ENCODE data around the gene AQP12A. TPM values are rescaled to one million over a fixed set of nuclear protein-coding genes. Genes with fewer than 3 reads are reported as not detected.

AQP12A gene
- polyA plus RNA-seq, 1 donor (not counting 4 experiments of a cell fraction or from before 2014, with no cell fraction given), result not detected

- no peaks in the 10 kb centered on the region for H3K4me1 ChIP-seq (ENCODE audit: control insufficient read depth, extremely low read depth, insufficient read depth, low read length)
- no peaks in the 10 kb centered on the region for H3K9me3 ChIP-seq (ENCODE audit: control insufficient read depth, low read depth, low read length)
- H3K9ac ChIP-seq (ENCODE audit: control insufficient read depth, extremely low read depth, insufficient read depth, low read length), result no peak overlapping the region
- dilution Hi-C loops (cut with MboI; ENCODE audit: extremely low pct_ligation_motif_present, low sequenced_read_pairs), result no loop called here
- H3K9me1 ChIP-seq (ENCODE audit: control insufficient read depth, extremely low read depth, insufficient read depth, low read length), result no peaks in the 10 kb centered on the region
- H3K4me3 ChIP-seq (ENCODE audit: control insufficient read depth in 2 of 3, extremely low read depth in 1 of 3, insufficient read depth in 2 of 3, low read depth in 1 of 3, low read length in 3 of 3), result no peak overlapping the region
- H4K20me1 ChIP-seq (ENCODE audit: control insufficient read depth, extremely low read depth, insufficient read depth, low read length), result no peaks in the 10 kb centered on the region
- no peak overlapping the region for H3K27ac ChIP-seq (ENCODE audit: control insufficient read depth, insufficient read depth, low read length)
- no peak for DNase-seq (ENCODE audit: low read depth, low spot score)
- no peak overlapping the region for H3K4me2 ChIP-seq (ENCODE audit: control insufficient read depth, extremely low read depth, insufficient read depth, low read depth, low read length)
- no peak overlapping the region for H2AFZ ChIP-seq (ENCODE audit: control insufficient read depth, low read length)
- TF ChIP-seq EZH2 (IDR thresholded peaks at IDR 0.05; ENCODE audit: low read length), result no peak
- TF ChIP-seq, protein P1, sequence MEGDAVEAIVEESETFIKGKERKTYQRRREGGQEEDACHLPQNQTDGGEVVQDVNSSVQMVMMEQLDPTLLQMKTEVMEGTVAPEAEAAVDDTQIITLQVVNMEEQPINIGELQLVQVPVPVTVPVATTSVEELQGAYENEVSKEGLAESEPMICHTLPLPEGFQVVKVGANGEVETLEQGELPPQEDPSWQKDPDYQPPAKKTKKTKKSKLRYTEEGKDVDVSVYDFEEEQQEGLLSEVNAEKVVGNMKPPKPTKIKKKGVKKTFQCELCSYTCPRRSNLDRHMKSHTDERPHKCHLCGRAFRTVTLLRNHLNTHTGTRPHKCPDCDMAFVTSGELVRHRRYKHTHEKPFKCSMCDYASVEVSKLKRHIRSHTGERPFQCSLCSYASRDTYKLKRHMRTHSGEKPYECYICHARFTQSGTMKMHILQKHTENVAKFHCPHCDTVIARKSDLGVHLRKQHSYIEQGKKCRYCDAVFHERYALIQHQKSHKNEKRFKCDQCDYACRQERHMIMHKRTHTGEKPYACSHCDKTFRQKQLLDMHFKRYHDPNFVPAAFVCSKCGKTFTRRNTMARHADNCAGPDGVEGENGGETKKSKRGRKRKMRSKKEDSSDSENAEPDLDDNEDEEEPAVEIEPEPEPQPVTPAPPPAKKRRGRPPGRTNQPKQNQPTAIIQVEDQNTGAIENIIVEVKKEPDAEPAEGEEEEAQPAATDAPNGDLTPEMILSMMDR (optimal IDR thresholded peaks at IDR 0.05 in 1 of 3, IDR thresholded peaks at IDR 0.05 in 1 of 3, conservative IDR thresholded peaks at IDR 0.05 in 1 of 3; ENCODE audit: extremely low read depth in 1 of 3, insufficient read depth in 2 of 3, low read length in 3 of 3), result no peak
- H3K79me2 ChIP-seq (ENCODE audit: control insufficient read depth, insufficient read depth, low read length), result no peaks in the 10 kb centered on the region
- H3K36me3 ChIP-seq (ENCODE audit: control insufficient read depth in 2 of 2, extremely low read depth in 1 of 2, insufficient read depth in 2 of 2, low read length in 2 of 2), result no peaks in the 10 kb centered on the region
- H3K27me3 ChIP-seq (ENCODE audit: control insufficient read depth, extremely low read depth, insufficient read depth, low read length), result peaks cover 16% of the 10 kb centered on the region
- no peak for FAIRE-seq
Observed at GRCh38 chr2:240687741-240688552, 3.7 kb upstream of the AQP12A start.

- dilution Hi-C loops (cut with MboI; ENCODE audit: extremely low pct_ligation_motif_present, low sequenced_read_pairs), result no loop called here
- Histone ChIP-seq H3K27me3 (ENCODE audit: control insufficient read depth, extremely low read depth, insufficient read depth, low read length) (peaks cover 16% of the 10 kb centered on the region), H3K27ac (ENCODE audit: control insufficient read depth, insufficient read depth, low read length) (no peak overlapping the region), H2AFZ (ENCODE audit: control insufficient read depth, low read length) (no peak overlapping the region), H3K36me3 (ENCODE audit: control insufficient read depth in 2 of 2, extremely low read depth in 1 of 2, insufficient read depth in 2 of 2, low read length in 2 of 2) (no peaks in the 10 kb centered on the region), H3K4me3 (ENCODE audit: control insufficient read depth in 2 of 3, extremely low read depth in 1 of 3, insufficient read depth in 2 of 3, low read depth in 1 of 3, low read length in 3 of 3) (no peak overlapping the region), H4K20me1 (ENCODE audit: control insufficient read depth, extremely low read depth, insufficient read depth, low read length) (no peaks in the 10 kb centered on the region), H3K9me3 (ENCODE audit: control insufficient read depth, low read depth, low read length) (no peaks in the 10 kb centered on the region), H3K9me1 (ENCODE audit: control insufficient read depth, extremely low read depth, insufficient read depth, low read length) (no peaks in the 10 kb centered on the region), H3K9ac (ENCODE audit: control insufficient read depth, extremely low read depth, insufficient read depth, low read length) (no peak overlapping the region), H3K4me2 (ENCODE audit: control insufficient read depth, extremely low read depth, insufficient read depth, low read depth, low read length) (no peak overlapping the region), H3K79me2 (ENCODE audit: control insufficient read depth, insufficient read depth, low read length) (no peaks in the 10 kb centered on the region), H3K4me1 (ENCODE audit: control insufficient read depth, extremely low read depth, insufficient read depth, low read length) (no peaks in the 10 kb centered on the region)
- no peak for DNase-seq (ENCODE audit: low read depth, low spot score)
- TF ChIP-seq EZH2 (IDR thresholded peaks at IDR 0.05; ENCODE audit: low read length), result no peak
- TF ChIP-seq, protein P1 (optimal IDR thresholded peaks at IDR 0.05 in 1 of 3, IDR thresholded peaks at IDR 0.05 in 1 of 3, conservative IDR thresholded peaks at IDR 0.05 in 1 of 3; ENCODE audit: extremely low read depth in 1 of 3, insufficient read depth in 2 of 3, low read length in 3 of 3), result no peak
- no peak for FAIRE-seq
Observed at GRCh38 chr2:240688553-240688919, 3.1 kb upstream of the AQP12A start.
